ENCODE measurements around the gene MTUS2.

The MTUS2 gene

GRCh38 chr13:29222458-29222857 is 402.3 kb downstream of the MTUS2 start:
- TF ChIP-seq ARNT (IDR thresholded peaks at IDR 0.05) (no peak), BHLHE40 (IDR thresholded peaks at IDR 0.05; ENCODE audit: borderline replicate concordance) (no peak), SP1 (IDR thresholded peaks at IDR 0.05) (no peak), FOXK2 (IDR thresholded peaks at IDR 0.05) (no peak), FOXM1 (IDR thresholded peaks at IDR 0.05; ENCODE audit: borderline replicate concordance) (no peak), HDGF (IDR thresholded peaks at IDR 0.05; ENCODE audit: borderline replicate concordance) (no peak), ELF4 (IDR thresholded peaks at IDR 0.05) (no peak), ZNF384 (IDR thresholded peaks at IDR 0.05) (no peak), CTBP1 (IDR thresholded peaks at IDR 0.05; ENCODE audit: borderline replicate concordance) (no peak), LEF1 (IDR thresholded peaks at IDR 0.05; ENCODE audit: borderline replicate concordance) (no peak), NFRKB (IDR thresholded peaks at IDR 0.05) (no peak), L3MBTL2 (conservative IDR thresholded peaks at IDR 0.05) (no peak), SUZ12 (IDR thresholded peaks at IDR 0.05) (no peak), FOXA1 (IDR thresholded peaks at IDR 0.05) (no peak), TARDBP (IDR thresholded peaks at IDR 0.05) (no peak), PKNOX1 (IDR thresholded peaks at IDR 0.05) (no peak)
- ChIA-PET POLR2A (no interaction called here), CTCF (no interaction called here)
- no peak for DNase-seq (ENCODE audit: extremely low spot score)

GRCh38 chr13:29224206-29224605 is 404.1 kb downstream of the MTUS2 start:
- no peak for DNase-seq (ENCODE audit: extremely low spot score)
- TF ChIP-seq HDGF (IDR thresholded peaks at IDR 0.05; ENCODE audit: borderline replicate concordance): no peak
- TF ChIP-seq L3MBTL2 (conservative IDR thresholded peaks at IDR 0.05): no peak
- TF ChIP-seq LEF1 (IDR thresholded peaks at IDR 0.05; ENCODE audit: borderline replicate concordance): no peak
- TF ChIP-seq FOXM1 (IDR thresholded peaks at IDR 0.05; ENCODE audit: borderline replicate concordance): no peak
- no peak for TF ChIP-seq FOXA1 (IDR thresholded peaks at IDR 0.05)
- no peak for TF ChIP-seq TARDBP (IDR thresholded peaks at IDR 0.05)
- TF ChIP-seq BHLHE40 (IDR thresholded peaks at IDR 0.05; ENCODE audit: borderline replicate concordance): no peak
- no peak for TF ChIP-seq SUZ12 (IDR thresholded peaks at IDR 0.05)
- no peak for TF ChIP-seq ZNF384 (IDR thresholded peaks at IDR 0.05)
- TF ChIP-seq CTBP1 (IDR thresholded peaks at IDR 0.05; ENCODE audit: borderline replicate concordance): no peak
- TF ChIP-seq FOXK2 (IDR thresholded peaks at IDR 0.05): no peak
- TF ChIP-seq PKNOX1 (IDR thresholded peaks at IDR 0.05): no peak
- ChIA-PET POLR2A (no interaction called here), CTCF (no interaction called here)

- TF ChIP-seq HDGF (IDR thresholded peaks at IDR 0.05; ENCODE audit: borderline replicate concordance) (no peak), BHLHE40 (IDR thresholded peaks at IDR 0.05; ENCODE audit: borderline replicate concordance) (no peak), ZNF384 (IDR thresholded peaks at IDR 0.05) (no peak), CTBP1 (IDR thresholded peaks at IDR 0.05; ENCODE audit: borderline replicate concordance) (no peak), FOXA1 (IDR thresholded peaks at IDR 0.05) (no peak), PKNOX1 (IDR thresholded peaks at IDR 0.05) (no peak), L3MBTL2 (conservative IDR thresholded peaks at IDR 0.05) (no peak), ELF4 (IDR thresholded peaks at IDR 0.05) (no peak), TARDBP (IDR thresholded peaks at IDR 0.05) (no peak), SP1 (IDR thresholded peaks at IDR 0.05) (no peak), ARNT (IDR thresholded peaks at IDR 0.05) (no peak), NFRKB (IDR thresholded peaks at IDR 0.05) (no peak)
- ChIA-PET POLR2A (no interaction called here), CTCF (no interaction called here)
- DNase-seq (ENCODE audit: extremely low spot score): no peak
Observed at GRCh38 chr13:29227576-29227975, 407.4 kb downstream of the MTUS2 start.

- ChIA-PET POLR2A (no interaction called here), CTCF (no interaction called here)
- no peak for DNase-seq (ENCODE audit: extremely low spot score)
- TF ChIP-seq HDGF (IDR thresholded peaks at IDR 0.05; ENCODE audit: borderline replicate concordance) (no peak), L3MBTL2 (conservative IDR thresholded peaks at IDR 0.05) (no peak), FOXM1 (IDR thresholded peaks at IDR 0.05; ENCODE audit: borderline replicate concordance) (no peak), ARNT (IDR thresholded peaks at IDR 0.05) (no peak), NFRKB (IDR thresholded peaks at IDR 0.05) (no peak)
Observed at GRCh38 chr13:29230299-29230845, 410.2 kb downstream of the MTUS2 start.

- ChIA-PET POLR2A (no interaction called here), CTCF (no interaction called here)
- no peak for DNase-seq (ENCODE audit: extremely low spot score)
- TF ChIP-seq NFRKB (IDR thresholded peaks at IDR 0.05) (no peak), TARDBP (IDR thresholded peaks at IDR 0.05) (no peak), FOXK2 (IDR thresholded peaks at IDR 0.05) (no peak), LEF1 (IDR thresholded peaks at IDR 0.05; ENCODE audit: borderline replicate concordance) (no peak), HDGF (IDR thresholded peaks at IDR 0.05; ENCODE audit: borderline replicate concordance) (no peak)
Observed at GRCh38 chr13:29239653-29240525, 419.8 kb downstream of the MTUS2 start.

GRCh38 chr13:29254626-29255370 is 434.7 kb downstream of the MTUS2 start:
- no peak for DNase-seq (ENCODE audit: extremely low spot score)
- ChIA-PET POLR2A (no interaction called here), CTCF (no interaction called here)
- TF ChIP-seq TARDBP (IDR thresholded peaks at IDR 0.05): no peak
- TF ChIP-seq SUZ12 (IDR thresholded peaks at IDR 0.05): no peak
- no peak for TF ChIP-seq LEF1 (IDR thresholded peaks at IDR 0.05; ENCODE audit: borderline replicate concordance)
- TF ChIP-seq ZNF384 (IDR thresholded peaks at IDR 0.05): no peak
- no peak for TF ChIP-seq PKNOX1 (IDR thresholded peaks at IDR 0.05)
- no peak for TF ChIP-seq FOXK2 (IDR thresholded peaks at IDR 0.05)
- TF ChIP-seq BHLHE40 (IDR thresholded peaks at IDR 0.05; ENCODE audit: borderline replicate concordance): no peak
- TF ChIP-seq NFRKB (IDR thresholded peaks at IDR 0.05): no peak

All from HEK293T (cell line).